ENCODE measurements around the gene BCL11A. TPM values are rescaled to one million over a fixed set of nuclear protein-coding genes. Genes with fewer than 3 reads are reported as not detected.

BCL11A gene
- polyA plus RNA-seq, 3 donors = 8.7 to 15.6 (median 11.1) TPM

GRCh38 chr2:60465736-60466135, 87.7 kb downstream of the BCL11A start:
- Mint-ChIP-seq H3K4me3 (no peak overlapping the region), H3K9me3 (peaks cover 6 to 10% (median 7%) of the 10 kb centered on the region in 7 donors), H3K27me3 (ENCODE audit: low read depth in 3 of 3) (no peaks in the 10 kb centered on the region), H3K4me1 (peaks cover 36% of the 10 kb centered on the region), H3K27ac (peak overlapping the region in 2 of 7 donors; percentile 52 to 69), H3K36me3 (peaks cover 32 to 43% of the 10 kb centered on the region in 2 donors)
- intact Hi-C loops (cut with micrococcal nuclease) = no loop called here
- Histone ChIP-seq H3K27me3 (ENCODE audit: control insufficient read depth in 2 of 2, insufficient read depth in 2 of 2, low read length in 2 of 2) (no peaks in the 10 kb centered on the region), H3K36me3 (replicated peaks in 1 of 2; ENCODE audit: control insufficient read depth in 1 of 2, insufficient read depth in 2 of 2, low read length in 2 of 2) (peaks cover 13 to 31% of the 10 kb centered on the region in 2 donors), H3K9ac (ENCODE audit: insufficient read depth, low read length, poor library complexity, severe bottlenecking) (no peak overlapping the region), H3K4me3 (replicated peaks in 1 of 3; ENCODE audit: low read depth in 2 of 3, low read length in 3 of 3) (no peak overlapping the region), H3K27ac (ENCODE audit: low read depth in 1 of 2, low read length in 2 of 2) (peak overlapping the region in 1 of 2 donors; percentile 29), H3K9me3 (replicated peaks in 1 of 2; ENCODE audit: control insufficient read depth in 1 of 2, insufficient read depth in 1 of 2, low read length in 2 of 2) (peaks cover 0 to 7% of the 10 kb centered on the region in 2 donors), H3K4me1 (ENCODE audit: control insufficient read depth in 1 of 2, insufficient read depth in 2 of 2, low read length in 2 of 2) (peaks cover 9 to 16% of the 10 kb centered on the region in 2 donors), H4K20me1 (ENCODE audit: insufficient read depth, low read length) (no peaks in the 10 kb centered on the region), H2AFZ (ENCODE audit: insufficient read depth, low read depth, low read length, poor library complexity, severe bottlenecking) (no peak overlapping the region), H3K79me2 (ENCODE audit: insufficient read depth, low read length) (peaks cover 44% of the 10 kb centered on the region), H3K4me2 (replicated peaks; ENCODE audit: extremely low read depth, low read length, poor library complexity, severe bottlenecking) (no peak overlapping the region)
- no CpG with 5 or more reads among the region's 4 CpGs for WGBS (ENCODE audit: insufficient coverage)
- no peak for TF ChIP-seq CTCF (IDR thresholded peaks at IDR 0.05)
- DNase-seq = peak in 1 of 3 donors; percentile 39

DNA sequence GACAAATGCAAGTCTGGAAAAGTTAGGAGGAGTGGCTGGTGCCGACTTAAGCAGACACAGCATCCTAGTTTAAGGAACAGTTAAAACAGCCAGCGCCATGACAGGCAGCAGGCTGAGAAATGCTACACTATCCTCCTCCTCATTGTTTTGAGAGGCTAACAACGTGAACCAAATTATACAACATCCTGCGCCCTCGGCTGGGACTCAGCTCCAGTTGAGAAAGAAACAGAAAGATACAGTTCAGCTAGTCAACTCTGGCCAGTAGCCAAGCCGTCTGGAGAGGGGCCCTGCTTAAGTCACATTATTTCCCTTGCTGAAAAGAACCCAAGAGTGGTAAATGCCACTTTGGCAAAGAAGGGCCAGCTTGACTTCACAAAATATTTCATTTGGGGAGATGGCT, 90.2 kb downstream of the BCL11A start:
- H3K4me3 ChIP-seq (replicated peaks in 1 of 3; ENCODE audit: low read depth in 2 of 3, low read length in 3 of 3) = no peak overlapping the region
- peaks cover 0 to 3% of the 10 kb centered on the region in 2 donors for H3K9me3 ChIP-seq (replicated peaks in 1 of 2; ENCODE audit: control insufficient read depth in 1 of 2, insufficient read depth in 1 of 2, low read length in 2 of 2)
- intact Hi-C loops (cut with micrococcal nuclease) = no loop called here
- 38% methylated on average over 5 of the region's 6 CpGs for WGBS (ENCODE audit: insufficient coverage)
- H2AFZ ChIP-seq (ENCODE audit: insufficient read depth, low read depth, low read length, poor library complexity, severe bottlenecking) = no peak overlapping the region
- peaks cover 17 to 24% of the 10 kb centered on the region in 2 donors for H3K4me1 ChIP-seq (ENCODE audit: control insufficient read depth in 1 of 2, insufficient read depth in 2 of 2, low read length in 2 of 2)
- peak overlapping the region; percentile 19 to 30 for H3K27ac ChIP-seq (ENCODE audit: low read depth in 1 of 2, low read length in 2 of 2)
- peaks cover 39% of the 10 kb centered on the region for H3K79me2 ChIP-seq (ENCODE audit: insufficient read depth, low read length)
- no peak for DNase-seq
- H3K27me3 Mint-ChIP-seq (ENCODE audit: low read depth in 3 of 3) = no peaks in the 10 kb centered on the region
- no peak for TF ChIP-seq CTCF (IDR thresholded peaks at IDR 0.05)
- H3K9me3 Mint-ChIP-seq = peaks cover 2 to 6% (median 5%) of the 10 kb centered on the region in 7 donors
- no peak overlapping the region for H3K4me2 ChIP-seq (replicated peaks; ENCODE audit: extremely low read depth, low read length, poor library complexity, severe bottlenecking)
- H3K27me3 ChIP-seq (ENCODE audit: control insufficient read depth in 2 of 2, insufficient read depth in 2 of 2, low read length in 2 of 2) = no peaks in the 10 kb centered on the region
- H3K27ac Mint-ChIP-seq = peak overlapping the region in 4 of 7 donors; percentile 19 to 84 (median 51)
- H3K36me3 Mint-ChIP-seq = peaks cover 22 to 36% of the 10 kb centered on the region in 2 donors
- H3K36me3 ChIP-seq (replicated peaks in 1 of 2; ENCODE audit: control insufficient read depth in 1 of 2, insufficient read depth in 2 of 2, low read length in 2 of 2) = peaks cover 17 to 30% of the 10 kb centered on the region in 2 donors
- H3K4me1 Mint-ChIP-seq = peaks cover 34% of the 10 kb centered on the region
- no peaks in the 10 kb centered on the region for H4K20me1 ChIP-seq (ENCODE audit: insufficient read depth, low read length)
- H3K4me3 Mint-ChIP-seq = no peak overlapping the region
- H3K9ac ChIP-seq (ENCODE audit: insufficient read depth, low read length, poor library complexity, severe bottlenecking) = no peak overlapping the region
